NCI-H524 treated with DMSO at 0.1 percent for 48 hours (cell line): ENCODE results near the gene MASP2.
A peak's percentile ranks its signal among the peaks of the same experiment; 100 is the strongest.
"Not testable (repeated sequence)": the region's sequence is repeated elsewhere in the genome, so short reads cannot be mapped to it uniquely, and the experiment has no call there.

Source experiments
- DNase-seq: peaks from one replicate; lab custom pipeline; 2025; lab: John Stamatoyannopoulos, UW

The MASP2 gene

DNA sequence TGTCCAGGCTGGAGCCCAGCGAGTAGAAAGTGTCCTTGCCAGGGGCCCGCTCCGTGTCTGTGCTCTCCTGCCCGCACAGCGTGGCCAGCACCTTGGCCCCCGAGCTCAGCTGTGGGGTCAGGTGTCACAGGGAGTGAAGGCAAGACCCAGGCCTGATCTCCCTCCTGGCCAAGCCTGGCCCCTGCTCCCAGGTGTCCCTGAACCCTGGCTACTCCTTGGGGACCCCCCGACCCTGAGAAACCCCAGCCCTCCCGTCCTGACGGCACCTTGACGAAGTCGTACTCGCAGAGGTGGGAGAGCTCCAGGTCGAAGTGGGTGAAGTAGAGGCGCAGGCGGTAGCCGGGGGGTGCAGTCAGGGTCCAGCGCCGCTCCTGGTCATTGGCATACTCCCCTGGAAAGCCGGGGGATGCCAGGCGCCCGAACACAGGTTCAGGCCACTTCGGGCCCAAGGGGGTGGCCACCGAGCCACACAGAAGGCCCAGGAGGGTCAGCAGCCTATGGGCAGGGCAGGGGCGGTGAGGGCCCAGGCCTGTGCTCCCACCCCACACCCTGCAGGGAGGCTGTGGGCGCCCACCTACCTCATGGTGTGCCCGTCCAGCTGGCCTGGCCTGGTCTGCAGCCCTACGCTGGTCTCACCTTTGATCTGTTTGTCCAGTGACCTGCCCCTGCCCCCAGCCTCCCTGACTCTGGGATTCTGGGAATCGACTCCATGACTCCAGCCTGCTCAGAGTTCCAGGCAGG lies at the start of gene MASP2:
Gene MASP2 (minus strand): TSS at position 615 of the 741 bp plus-strand sequence. CDS start 32 bp downstream, at position 583.
- DNase-seq, result no peak

DNA sequence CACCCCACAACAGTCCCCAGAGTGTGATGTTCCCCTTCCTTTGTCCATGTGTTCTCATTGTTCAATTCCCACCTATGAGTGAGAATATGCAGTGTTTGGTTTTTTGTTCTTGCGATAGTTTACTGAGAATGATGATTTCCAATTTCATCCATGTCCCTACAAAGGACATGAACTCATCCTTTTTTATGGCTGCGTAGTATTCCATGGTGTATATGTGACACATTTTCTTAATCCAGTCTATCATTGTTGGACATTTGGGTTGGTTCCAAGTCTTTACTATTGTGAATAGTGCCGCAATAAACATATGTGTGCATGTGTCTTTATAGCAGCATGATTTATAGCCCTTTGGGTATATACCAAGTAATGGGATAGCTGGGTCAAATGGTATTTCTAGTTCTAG lies 36.7 kb upstream of the MASP2 start:
- not testable (repeated sequence) for DNase-seq

DNA sequence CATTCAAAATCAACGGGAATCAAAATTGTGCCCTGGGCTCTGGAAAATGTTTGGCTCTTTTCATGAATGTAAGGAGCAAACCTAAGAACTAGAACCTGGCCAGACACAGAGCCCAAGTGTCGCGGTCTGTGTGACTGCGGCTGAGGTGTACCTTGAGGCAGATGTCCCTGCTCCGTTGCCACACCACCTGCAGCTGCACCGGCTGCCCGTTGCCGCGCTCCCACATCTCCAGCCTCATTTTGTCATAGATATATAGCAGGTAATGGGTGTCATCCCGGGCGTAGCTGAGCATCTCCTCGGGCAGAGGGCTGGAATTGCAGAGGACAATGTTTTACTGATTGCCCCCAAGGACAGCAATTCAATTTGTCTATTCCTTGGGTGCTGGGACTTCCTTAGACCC lies 33.9 kb upstream of the MASP2 start:
- no peak for DNase-seq

DNA sequence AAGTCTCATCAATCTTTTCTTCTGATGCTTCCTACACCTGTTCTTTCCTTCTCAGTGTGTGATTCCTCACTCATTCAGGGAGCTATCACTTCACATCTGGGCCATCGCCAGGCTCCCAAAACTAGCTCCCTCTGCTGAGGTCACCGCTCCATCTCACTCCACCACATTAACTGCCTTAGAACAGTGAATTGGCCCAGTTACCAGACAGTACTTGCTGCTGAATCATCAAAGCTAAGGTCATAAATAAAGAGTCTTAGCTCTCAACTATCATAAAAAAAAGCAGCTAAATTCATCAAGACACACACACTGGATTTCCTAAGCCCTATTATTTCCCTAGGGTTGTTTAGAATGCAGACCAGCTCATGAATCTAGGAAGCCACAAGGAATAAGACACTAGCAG lies 31.6 kb upstream of the MASP2 start:
- no peak for DNase-seq

DNA sequence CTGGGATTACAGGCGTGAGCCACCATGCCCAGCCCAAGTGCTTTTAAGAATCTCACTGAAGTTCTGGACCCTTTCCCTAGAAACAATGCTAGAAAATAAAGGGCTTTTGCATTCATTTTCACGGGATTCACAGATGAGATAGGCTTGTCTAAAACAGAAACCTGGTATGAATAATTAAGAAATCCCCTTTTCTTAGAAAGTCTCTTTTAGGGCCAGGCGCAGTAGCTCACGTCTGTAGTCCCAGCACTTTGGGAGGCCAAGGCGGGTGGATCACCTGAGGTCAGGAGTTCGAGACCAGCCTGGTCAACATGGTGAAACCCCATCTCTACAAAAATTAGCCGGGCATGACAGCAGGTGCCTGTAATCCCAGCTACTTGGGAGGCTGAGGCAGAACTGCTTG lies 26.4 kb upstream of the MASP2 start:
- DNase-seq, result not testable (repeated sequence)

DNA sequence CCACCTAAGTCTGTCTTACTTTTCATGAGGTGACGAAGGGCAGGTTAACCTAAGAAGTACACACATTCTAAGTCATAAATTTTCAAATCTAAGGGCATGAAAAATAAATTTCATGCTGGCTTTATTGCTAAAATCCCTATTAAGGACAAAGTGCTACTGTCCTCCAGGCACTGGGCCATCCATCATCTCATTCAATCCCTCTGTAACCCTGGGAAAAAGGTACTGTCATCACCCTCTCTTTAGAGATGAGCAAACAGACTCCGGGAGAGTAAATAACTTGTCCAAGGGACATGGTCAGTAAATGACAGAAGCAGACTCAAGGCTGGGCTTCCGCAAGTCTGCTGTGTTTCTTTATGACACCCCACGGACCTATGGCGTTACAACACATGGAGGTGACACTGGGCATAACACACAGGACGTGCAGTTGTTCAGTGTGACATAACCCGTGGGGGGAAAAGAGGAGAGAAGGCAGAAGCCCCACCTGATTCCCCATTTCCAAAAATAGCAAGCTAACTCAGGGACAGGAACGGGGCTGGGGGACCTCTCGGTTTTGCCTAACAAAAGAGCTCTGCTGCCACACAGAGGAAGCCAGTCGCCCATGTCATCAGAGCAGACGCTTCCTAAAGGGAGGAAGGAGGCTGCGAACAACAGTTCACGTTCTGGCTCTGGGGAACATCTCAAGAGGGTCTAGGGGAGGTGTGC lies 25.3 kb upstream of the MASP2 start:
- no peak for DNase-seq

DNA sequence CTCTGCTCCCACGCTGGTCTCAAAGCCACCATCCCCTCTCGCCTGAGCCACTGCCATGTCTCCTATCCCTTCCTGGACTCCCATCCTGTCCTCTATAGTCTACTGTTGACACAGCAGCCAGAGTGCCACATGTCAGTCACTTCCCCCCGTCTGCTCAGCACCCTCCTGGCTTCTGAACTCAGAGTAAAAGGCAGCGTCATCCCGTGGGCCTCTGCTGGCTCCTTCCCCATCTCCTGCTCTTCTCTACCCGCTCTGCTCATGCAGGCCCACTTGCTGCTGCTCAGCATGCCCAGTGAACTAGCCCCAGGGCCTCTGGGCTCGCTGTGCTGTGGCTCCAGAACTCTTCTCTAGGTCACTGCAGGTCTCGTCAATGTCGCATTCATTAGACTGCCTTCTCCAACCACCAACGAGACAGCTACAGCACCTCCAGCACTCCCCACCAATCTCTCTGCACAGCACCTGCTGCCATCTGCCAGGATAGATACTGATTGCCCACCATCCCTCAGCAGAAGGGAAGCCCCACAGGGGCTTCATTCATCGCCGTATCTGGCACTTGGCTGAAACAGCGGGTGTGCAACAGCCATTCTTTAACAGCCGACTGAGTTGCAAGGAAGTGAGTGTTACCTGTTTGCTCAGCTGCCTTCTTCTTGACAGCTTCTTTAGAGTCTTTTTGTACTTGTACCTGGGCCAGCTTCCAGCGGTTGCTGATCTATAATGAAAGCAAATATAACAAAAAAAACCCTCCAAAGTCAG lies 24.6 kb upstream of the MASP2 start:
- DNase-seq, result no peak

DNA sequence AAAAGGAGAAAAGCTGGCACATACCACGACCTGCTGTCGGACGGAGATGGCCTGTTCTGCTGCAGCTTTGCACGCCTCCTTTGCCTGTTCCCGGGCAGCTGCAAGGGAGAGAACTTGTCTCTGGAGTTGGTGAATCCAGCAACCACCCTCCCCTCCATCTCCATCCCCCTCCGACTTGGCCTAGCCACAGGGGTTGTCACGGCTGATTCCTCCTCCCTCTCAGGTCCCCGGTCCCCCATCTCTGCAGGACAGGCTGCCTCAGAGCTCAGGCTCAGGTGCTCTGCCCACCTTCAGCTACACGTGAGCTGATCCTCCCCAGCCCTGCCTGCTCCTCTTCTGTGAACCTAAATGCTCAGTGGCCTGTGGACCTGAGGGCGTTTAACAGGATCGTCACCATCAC lies 23.8 kb upstream of the MASP2 start:
- DNase-seq, result no peak

DNA sequence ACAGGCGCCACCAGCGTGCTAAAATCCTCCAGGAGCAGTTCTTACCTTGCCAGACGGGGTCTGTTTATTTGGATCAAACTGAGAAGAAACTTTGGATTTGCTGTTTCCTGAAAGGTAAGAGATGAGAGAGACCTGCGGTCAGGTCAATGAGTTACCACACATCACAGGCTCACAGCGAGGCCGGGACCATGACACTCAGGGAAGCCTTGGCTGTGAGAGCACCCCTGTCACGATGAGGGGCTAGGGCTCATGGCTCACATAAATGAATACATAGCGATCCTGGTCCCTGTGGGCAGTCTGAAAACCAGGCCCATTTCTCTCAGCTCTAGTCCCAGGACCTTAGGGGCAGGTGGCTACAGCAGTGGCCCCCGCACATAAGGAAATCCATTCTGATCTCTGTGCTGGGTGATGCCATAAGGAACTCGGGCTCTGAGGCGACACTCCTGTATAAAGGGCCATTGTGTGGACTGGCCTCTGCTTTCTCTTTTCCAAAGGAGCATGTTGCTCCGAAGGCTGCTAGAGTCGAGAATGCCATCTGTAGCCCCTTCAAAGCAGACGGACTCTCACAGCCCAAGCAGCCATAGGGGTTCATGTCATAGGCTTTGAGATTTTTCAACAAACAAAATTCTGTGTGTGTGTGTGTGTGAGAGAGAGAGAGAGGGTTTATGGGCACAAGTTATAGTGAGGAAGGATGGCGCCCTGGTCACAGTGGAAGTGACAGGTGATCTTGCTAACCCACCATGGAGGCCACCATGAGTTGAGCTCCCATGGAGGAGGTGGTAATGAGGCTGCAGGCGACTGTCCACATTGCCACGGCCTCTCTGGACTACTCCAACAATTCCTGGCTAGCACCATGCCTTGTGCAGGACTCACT lies 21.8 kb upstream of the MASP2 start:
- DNase-seq, result no peak

DNA sequence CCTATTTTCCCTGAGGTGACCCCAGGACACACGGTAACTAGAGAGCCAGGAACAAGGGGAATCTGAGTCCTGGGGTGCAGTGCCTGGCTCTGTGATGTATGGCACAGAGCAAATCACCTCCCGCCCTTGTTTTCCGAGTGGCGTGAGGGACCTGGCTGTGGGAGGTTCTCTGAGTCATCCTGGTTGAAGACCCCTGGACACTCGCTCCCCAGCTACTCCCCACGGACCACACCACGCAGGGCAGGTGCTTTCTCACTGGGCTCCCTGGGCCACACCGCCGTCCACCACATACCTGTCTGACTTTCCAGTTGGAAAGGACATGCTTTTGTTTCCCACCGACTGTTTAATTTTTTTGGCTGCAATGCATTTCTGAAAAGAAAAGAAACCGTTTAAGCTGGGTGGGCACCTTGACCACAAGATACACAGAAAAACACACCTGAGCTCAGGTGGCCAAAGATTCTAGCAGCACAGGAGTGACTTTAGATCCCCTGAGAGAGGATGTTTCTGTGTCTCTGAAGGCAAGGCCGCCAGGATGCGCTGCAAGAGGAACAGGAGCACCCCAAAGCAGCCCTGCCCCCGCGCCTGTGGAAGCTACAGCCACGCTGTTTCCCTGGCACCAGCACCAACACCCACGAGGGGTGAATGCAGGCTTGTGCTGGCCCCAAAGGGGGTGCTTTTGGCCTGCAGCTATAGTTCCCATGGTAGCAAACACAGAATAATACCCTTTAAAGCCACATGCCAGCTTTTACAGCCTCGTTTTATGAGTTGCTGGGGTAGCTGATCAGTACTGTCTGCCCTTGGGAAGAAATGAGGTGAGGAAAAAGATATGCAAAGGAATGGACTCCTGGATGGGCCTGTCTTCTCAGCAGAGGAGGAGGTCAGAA lies 20.9 kb upstream of the MASP2 start:
- DNase-seq, result no peak

DNA sequence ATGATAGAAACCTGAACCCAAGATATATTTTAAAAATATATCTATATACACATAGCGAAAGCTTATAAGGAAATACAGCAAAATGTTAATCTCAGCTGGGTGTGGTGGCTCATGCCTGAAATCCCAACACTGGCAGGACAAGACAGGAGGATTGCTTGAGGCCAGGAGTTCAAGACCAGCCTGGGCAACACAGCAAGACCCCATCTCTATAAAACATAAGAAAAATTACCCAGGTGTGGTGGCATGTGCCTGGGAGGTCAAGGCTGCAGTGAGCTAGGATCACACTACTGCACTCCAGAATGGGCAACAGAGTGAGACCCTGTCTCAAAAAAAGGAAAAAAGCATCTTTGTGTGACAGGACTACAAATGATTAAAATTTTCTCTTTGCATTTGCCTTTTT lies 18.8 kb upstream of the MASP2 start:
- DNase-seq, result no peak

DNA sequence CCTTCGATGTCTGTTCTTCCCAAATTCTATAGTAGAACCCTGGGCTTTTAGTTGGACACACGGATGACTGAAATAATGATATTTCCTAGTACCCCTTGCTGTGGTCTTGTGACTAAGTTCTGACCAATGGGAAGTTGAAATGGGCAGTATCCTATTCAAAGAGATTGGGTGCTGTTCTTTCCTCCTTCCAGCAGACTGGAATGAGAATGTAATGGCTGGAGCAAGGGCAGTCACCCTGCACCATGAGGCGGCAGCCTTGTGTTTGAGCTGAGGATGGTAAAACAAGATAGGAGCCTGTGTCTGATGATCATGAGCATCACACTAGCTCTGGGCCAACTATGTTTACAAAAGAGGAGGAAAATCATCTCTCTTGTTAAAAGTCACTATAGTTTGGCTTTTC lies 17.9 kb upstream of the MASP2 start:
- no peak for DNase-seq

DNA sequence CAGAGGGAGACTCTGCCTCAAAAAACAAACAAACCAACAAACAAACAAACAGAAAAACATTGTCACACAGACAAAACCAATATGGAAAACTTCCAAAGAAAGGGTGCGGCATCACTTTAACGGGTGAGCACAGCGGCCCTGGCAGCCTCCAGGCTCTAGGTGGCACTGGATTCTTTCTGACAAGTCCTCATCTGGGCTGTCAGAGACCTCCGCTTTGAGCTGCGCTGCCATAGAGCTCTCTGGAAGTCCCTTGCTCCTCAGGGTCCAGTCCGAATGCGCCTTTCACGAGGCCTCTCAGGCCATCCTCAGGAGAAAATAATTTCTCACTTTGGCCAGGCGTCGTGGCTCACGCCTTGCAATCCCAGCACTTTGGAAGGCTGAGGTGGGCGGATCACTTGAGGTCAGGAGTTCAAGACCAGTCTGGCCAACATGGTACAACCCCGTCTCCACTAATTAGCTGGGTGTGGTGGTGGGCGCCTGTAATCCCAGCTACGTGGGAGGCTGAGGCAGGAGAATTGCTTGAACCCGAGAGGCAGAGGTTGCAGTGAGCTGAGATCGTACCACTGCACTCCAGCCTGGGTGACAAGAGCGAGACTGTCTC lies 17.0 kb upstream of the MASP2 start:
- DNase-seq, result not testable (repeated sequence)

DNA sequence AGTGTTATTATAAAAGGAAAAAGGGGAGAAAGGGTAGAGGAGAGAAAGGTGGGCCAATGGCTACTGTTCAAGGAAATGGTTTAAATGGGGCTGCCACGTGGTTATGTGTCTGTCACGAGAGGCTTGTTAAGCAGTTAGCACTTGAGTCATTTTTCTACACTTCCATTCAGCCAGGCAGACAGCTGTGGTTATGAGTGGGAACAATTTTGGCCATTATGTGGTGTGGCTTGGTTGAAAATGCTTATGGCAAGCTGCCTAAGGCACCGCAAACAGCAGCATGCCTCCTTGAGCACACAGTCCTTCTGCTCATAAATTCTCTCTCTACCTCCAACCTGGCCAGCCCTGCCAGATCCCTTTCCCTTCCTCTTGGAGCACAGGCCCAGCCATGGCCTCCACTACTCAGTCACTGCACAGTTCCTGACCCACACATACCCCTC lies 15.9 kb upstream of the MASP2 start:
- DNase-seq, result no peak

DNA sequence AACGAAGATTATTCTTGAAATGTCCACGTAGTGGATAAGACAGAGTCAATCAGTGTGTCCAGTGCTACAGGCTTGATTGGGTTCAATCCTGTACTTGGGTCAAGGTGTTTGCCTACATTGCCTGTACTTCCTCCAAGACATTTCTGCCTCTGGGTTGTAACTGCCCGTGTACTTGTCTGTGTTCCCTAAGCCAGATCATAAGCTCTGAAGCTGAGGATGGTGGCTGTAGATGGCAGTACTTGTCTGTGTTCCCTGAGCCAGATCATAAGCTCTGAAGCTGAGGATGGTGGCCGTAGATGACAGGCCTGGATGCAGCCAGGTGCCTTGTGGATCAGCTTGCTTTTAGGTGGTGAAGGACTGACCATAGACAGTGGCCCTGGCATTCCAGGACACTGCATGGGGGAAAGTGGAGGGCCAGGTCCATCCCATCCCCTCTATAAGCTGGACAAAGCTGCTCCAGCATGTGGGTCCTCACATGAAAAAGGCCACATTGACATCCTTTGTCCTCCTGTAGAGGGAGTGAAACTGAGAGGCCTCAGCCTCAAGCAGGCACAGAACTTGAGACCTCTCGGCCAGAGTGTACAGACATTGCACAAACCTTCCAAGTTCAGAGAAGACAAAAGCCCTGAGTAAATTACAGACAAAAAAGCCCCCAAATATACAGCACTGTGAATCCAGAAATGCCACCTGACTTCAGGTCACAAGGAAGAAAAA lies 14.8 kb upstream of the MASP2 start:
- DNase-seq, result no peak

DNA sequence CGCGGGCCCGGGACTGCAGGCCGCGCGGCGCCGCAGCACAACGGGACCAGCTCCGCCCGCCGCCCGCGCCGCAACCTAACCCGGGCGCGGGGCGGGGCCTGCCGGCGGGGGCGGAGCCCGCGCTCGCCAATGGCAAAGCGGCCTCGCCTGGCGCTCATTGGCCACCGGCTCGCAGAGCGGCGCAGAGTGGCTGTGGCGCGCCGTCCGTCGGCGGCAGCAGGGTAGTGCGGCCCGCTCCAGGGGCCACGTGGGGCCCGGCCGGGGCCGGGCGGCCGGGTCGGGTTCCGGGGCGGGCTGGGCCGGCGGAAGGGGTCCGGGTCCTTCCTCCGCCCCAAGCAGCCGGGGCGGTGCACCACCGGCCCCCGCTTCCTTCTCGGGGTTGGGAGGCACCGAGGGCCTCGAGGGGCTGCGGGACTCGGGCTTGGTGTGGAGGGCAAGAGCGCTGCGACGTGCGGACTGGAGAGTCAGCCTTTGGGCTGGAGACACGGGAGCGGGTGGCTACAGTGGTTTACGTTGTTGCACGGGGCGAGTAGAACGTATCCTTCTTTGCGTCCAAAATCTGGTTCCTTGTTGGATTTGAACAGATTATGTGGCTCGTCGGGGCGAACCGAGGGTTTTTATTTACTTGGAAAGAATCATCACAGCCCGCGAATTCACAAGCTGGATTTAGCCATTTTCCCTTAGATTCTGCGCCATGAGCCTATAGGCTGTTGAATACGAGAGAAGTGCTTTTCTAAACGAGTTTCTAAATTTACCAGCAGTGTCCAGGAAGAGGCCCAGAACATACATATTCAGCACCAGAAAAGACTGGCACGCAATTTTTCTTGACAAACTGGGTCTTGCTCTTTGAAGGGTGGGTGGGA lies 13.2 kb upstream of the MASP2 start, which contains the start of gene SRM:
Gene SRM (minus strand): TSS at position 51 of the 863 bp plus-strand sequence. CDS start 75 bp downstream, outside the sequence.
- DNase-seq, result peak; percentile 33

DNA sequence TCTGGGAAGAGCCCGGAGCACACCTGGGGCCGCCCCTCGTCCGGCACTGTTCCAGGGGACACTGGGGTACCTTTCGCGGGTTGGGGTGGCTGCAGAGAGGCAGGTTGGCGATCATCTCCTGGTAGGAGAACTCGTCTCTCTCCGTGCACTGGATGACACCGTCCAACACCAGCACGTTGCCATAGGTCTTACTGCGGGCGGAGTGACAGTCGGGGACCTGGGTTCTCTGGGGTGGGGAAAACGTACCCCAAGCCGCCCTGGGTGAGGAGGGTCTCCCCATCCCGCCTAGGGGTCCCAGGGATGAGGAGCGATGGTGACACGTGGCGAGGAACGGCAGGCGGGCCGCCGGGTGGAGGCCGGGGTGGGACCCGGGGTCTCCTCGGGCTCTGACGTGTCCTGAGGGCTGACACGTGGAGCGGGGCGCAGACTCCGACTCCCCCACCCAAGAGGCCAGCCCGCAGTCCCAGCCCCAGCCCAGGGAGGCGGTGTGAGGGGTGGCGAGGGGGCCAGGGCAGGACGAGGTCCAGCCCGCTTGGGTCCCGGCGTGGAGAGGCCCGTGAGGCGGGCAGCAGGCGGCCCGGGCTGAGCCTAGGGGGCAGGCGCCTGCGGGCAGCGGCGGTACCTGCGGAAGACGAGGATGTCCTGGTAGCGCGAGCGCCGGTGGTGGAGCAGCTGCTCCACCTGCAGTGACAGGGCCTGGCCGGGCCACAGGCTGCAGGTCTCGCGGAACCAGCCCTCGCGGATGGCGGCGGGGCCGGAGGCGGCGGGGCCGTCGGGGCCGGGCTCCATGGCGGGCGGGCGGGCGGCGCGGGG lies 12.3 kb upstream of the MASP2 start:
- no peak for DNase-seq
